ENCODE measurements around the gene MED14. TPM values are rescaled to one million over a fixed set of nuclear protein-coding genes. Genes with fewer than 3 reads are reported as not detected.

MED14 gene
- total and polyA plus RNA-seq, 2 of the 8 experiments (the other 6 are each of a cell fraction or from before 2014, with no cell fraction given), result 79.7 to 117 TPM

- H2AK5ac ChIP-seq (ENCODE audit: low read depth, low read length), result no peak overlapping the region
- H3K27me3 ChIP-seq (replicated peaks in 1 of 4; ENCODE audit: control insufficient read depth in 3 of 4, extremely low read depth in 1 of 4, insufficient read depth in 3 of 4, low read length in 3 of 4), result no peaks in the 10 kb centered on the region
- no peaks in the 10 kb centered on the region for H3K36me3 ChIP-seq (ENCODE audit: control insufficient read depth in 2 of 4, insufficient read depth in 4 of 4, low read length in 3 of 4)
- H2AFZ ChIP-seq (ENCODE audit: low read length), result 0 out of 2 replicates have a peak overlapping the region, but pooled peaks have one; percentile 44
- H3K79me1 ChIP-seq (ENCODE audit: low read depth, low read length), result no peaks in the 10 kb centered on the region
- no peak overlapping the region for H3K4me2 ChIP-seq (ENCODE audit: insufficient read depth in 1 of 2, low read depth in 2 of 2, low read length in 2 of 2)
- H3K4me3 ChIP-seq (ENCODE audit: extremely low read depth in 1 of 4, insufficient read depth in 2 of 4, low read depth in 3 of 4, low read length in 4 of 4), result no peak overlapping the region
- no peak overlapping the region for H3K56ac ChIP-seq (replicated peaks; ENCODE audit: insufficient read length, low read depth, low read length)
- H4K91ac ChIP-seq (replicated peaks; ENCODE audit: insufficient read length, low read length), result no peak overlapping the region
- no peak overlapping the region for H2BK120ac ChIP-seq (replicated peaks; ENCODE audit: low read depth, low read length)
- no peaks in the 10 kb centered on the region for H3K9me3 ChIP-seq (ENCODE audit: insufficient read depth in 2 of 2, low read depth in 1 of 2, low read length in 1 of 2)
- CTCF ChIA-PET (ENCODE audit: partially characterized antibody), result interaction anchor here (0.7 kb wide), 1 partner anchor 44 kb away, joined by 3 read pairs; no protein-coding TSS in a partner anchor
- WGBS, 2 experiments (ENCODE audit: extremely low coverage in 1 of 2, insufficient coverage in 1 of 2, insufficient read length in 1 of 2, insufficient replicate concordance in 2 of 2, low coverage in 1 of 2, low lambda C conversion rate in 2 of 2, missing lambda C conversion rate in 1 of 2), result 91% methylated on average over 7 of the region's 7 CpGs; no CpG with 5 or more reads in 1 of the 2 experiments
- no peak overlapping the region; the same call in 1 of the 2 replicates for H3K18ac ChIP-seq (ENCODE audit: extremely low read depth, low read length)
- H3K23me2 ChIP-seq (ENCODE audit: low read depth, low read length), result no peaks in the 10 kb centered on the region
- H3K4ac ChIP-seq (replicated peaks; ENCODE audit: insufficient read length, low read depth, low read length), result no peak overlapping the region
- no peak overlapping the region for H3K14ac ChIP-seq (ENCODE audit: insufficient read length)
- no peak overlapping the region for H4K5ac ChIP-seq (ENCODE audit: insufficient read length, low read depth, low read length)
- no peak overlapping the region for H2BK20ac ChIP-seq (ENCODE audit: low read length)
- H4K20me1 ChIP-seq (replicated peaks in 1 of 2; ENCODE audit: control insufficient read depth in 1 of 2, insufficient read depth in 2 of 2, low read length in 2 of 2), result no peaks in the 10 kb centered on the region
- POLR2A ChIA-PET (ENCODE audit: partially characterized antibody), result interaction anchor here (0.9 kb wide), 1 partner anchor 8 kb away, joined by 3 read pairs; no protein-coding TSS in a partner anchor
- H2BK15ac ChIP-seq (ENCODE audit: low read length), result no peak overlapping the region
- no peak overlapping the region for H2BK12ac ChIP-seq (ENCODE audit: low read depth, low read length)
- FAIRE-seq (peak; percentile 48), DNase-seq (ENCODE audit: low read depth in 1 of 2, low spot score in 2 of 2) (no peak)
- H3K79me2 ChIP-seq (ENCODE audit: control insufficient read depth in 1 of 2, insufficient read depth in 2 of 2, low read length in 2 of 2), result no peaks in the 10 kb centered on the region
- H4K8ac ChIP-seq (ENCODE audit: extremely low read depth, insufficient read depth, low read length), result no peak overlapping the region
- peaks cover 0 to 5% (median 1%) of the 10 kb centered on the region in 4 experiments; a peak in 3 of 7 replicates for H3K4me1 ChIP-seq (replicated peaks in 1 of 4; ENCODE audit: control insufficient read depth in 3 of 4, insufficient read depth in 4 of 4, low read length in 3 of 4)
- H3K9ac ChIP-seq (replicated peaks in 1 of 4; ENCODE audit: extremely low read depth in 1 of 4, low read depth in 3 of 4, low read length in 3 of 4), result no peak overlapping the region
- H2BK5ac ChIP-seq (ENCODE audit: low read depth, low read length), result no peak overlapping the region
- H3K23ac ChIP-seq (ENCODE audit: insufficient read length), result no peak overlapping the region
- TF ChIP-seq ASH2L (IDR thresholded peaks at IDR 0.05; ENCODE audit: low read length), result no peak
- TF ChIP-seq JUN (IDR thresholded peaks at IDR 0.05; ENCODE audit: low read depth, low read length), result no peak
- TF ChIP-seq KDM5A (IDR thresholded peaks at IDR 0.05; ENCODE audit: low read length), result no peak
- TF ChIP-seq SP4 (IDR thresholded peaks at IDR 0.05; ENCODE audit: low read length), result no peak
- TF ChIP-seq SP2 (IDR thresholded peaks at IDR 0.05; ENCODE audit: low read length), result no peak
- TF ChIP-seq EP300 (IDR thresholded peaks at IDR 0.05; ENCODE audit: borderline replicate concordance in 1 of 2, low read depth in 2 of 2, low read length in 2 of 2), result no peak
- no peak for TF ChIP-seq BRCA1 (IDR thresholded peaks at IDR 0.05; ENCODE audit: low read depth, low read length)
- TF ChIP-seq TAF1 (IDR thresholded peaks at IDR 0.05; ENCODE audit: low read depth, low read length), result no peak
- no peak for TF ChIP-seq FOSL1 (IDR thresholded peaks at IDR 0.05; ENCODE audit: insufficient read depth, low read depth, low read length)
- no peak for TF ChIP-seq NANOG (IDR thresholded peaks at IDR 0.05; ENCODE audit: insufficient read depth, low read depth, low read length, poor library complexity, severe bottlenecking)
- TF ChIP-seq PHF8 (conservative IDR thresholded peaks at IDR 0.05; ENCODE audit: low read depth, low read length), result no peak
- no peak for TF ChIP-seq HDAC6 (IDR thresholded peaks at IDR 0.05; ENCODE audit: low read depth, low read length)
- H3K27ac ChIP-seq (ENCODE audit: low read depth, low read length), result no peak overlapping the region
These were observed 20.2 kb upstream of the MED14 start for GRCh38 chrX:40755291-40756249.
